Thymus (tissue), 11 donors: ENCODE data around the gene TRIM52. TPM values are rescaled to one million over a fixed set of nuclear protein-coding genes. Genes with fewer than 3 reads are reported as not detected.

ENCODE experiments used
- DNase-seq, 9 donors: peaks; one replicate each; pipeline ENCODE4 v3.0.0-alpha.2; 2013; ENCODE audit warnings: low spot score in 9 of 9, low read depth in 6 of 9, missing footprints in 1 of 9
- H3K27ac ChIP-seq, 2 donors: one replicate each; pipeline ENCODE4 v1.5.1; 2013; ENCODE audit warnings: control low read depth in 1 of 2, low read depth in 1 of 2, low read length in 1 of 2, mild to moderate bottlenecking in 1 of 2, moderate library complexity in 1 of 2
- H3K27me3 ChIP-seq, 2 donors: one replicate each; pipeline ENCODE4 v1.5.1; 2013; ENCODE audit warnings: low read length in 1 of 2; ENCODE audit not compliant: control insufficient read depth in 2 of 2, insufficient read depth in 1 of 2
- H3K36me3 ChIP-seq, 2 donors: one replicate each; pipeline ENCODE4 v1.5.1; 2013; ENCODE audit warnings: low read length in 1 of 2, mild to moderate bottlenecking in 1 of 2, moderate library complexity in 1 of 2; ENCODE audit not compliant: control insufficient read depth in 2 of 2, insufficient read depth in 2 of 2
- H3K4me1 ChIP-seq, 2 donors: one replicate each; pipeline ENCODE4 v1.5.1; 2013; ENCODE audit warnings: low read length in 2 of 2; ENCODE audit not compliant: control insufficient read depth in 2 of 2, insufficient read depth in 2 of 2
- H3K4me3 ChIP-seq, 2 donors: one replicate each; pipeline ENCODE4 v1.5.1; 2013; ENCODE audit warnings: low read length in 2 of 2, control low read depth in 1 of 2, mild to moderate bottlenecking in 1 of 2
- H3K9me3 ChIP-seq, 2 donors: one replicate each; pipeline ENCODE4 v1.5.1; 2013; ENCODE audit warnings: low read length in 1 of 2, mild to moderate bottlenecking in 1 of 2; ENCODE audit not compliant: control insufficient read depth in 2 of 2, insufficient read depth in 1 of 2
- WGBS: extraction: QIAGEN DNeasy Blood & Tissue Kit; methylation state at CpG from one replicate; pipeline ENCODE4 v1.1.7; 2013; 5-methylcytosine and 5-hydroxymethylcytosine counted together
- polyA plus RNA-seq: library from polyadenylated mRNA; stranded (reverse); fragments of 200-250 nt; gene quantifications from one replicate; pipeline ENCODE4 v1.2.3, GENCODE V29; 2013
- total RNA-seq: library from RNA; stranded (reverse); fragments of 120-200 nt; gene quantifications from one replicate; pipeline ENCODE4 v1.2.4, GENCODE V29; 2013
- donor health status: healthy.

Gene TRIM52
- total and polyA plus RNA-seq, 2 donors: 10.7 to 35.2 TPM

GRCh38 chr5:181261320-181262049 is 542 bp upstream of the TRIM52 start:
- peaks cover 0 to 9% of the 10 kb centered on the region in 2 donors for H3K9me3 ChIP-seq
- peaks cover 7 to 13% of the 10 kb centered on the region in 2 donors for H3K36me3 ChIP-seq
- peaks cover 17 to 26% of the 10 kb centered on the region in 2 donors for H3K4me1 ChIP-seq
- WGBS: under 1% methylated on average over 59 of the region's 59 CpGs
- H3K27me3 ChIP-seq: no peaks in the 10 kb centered on the region
- peak overlapping the region; percentile 98 to 99 for H3K27ac ChIP-seq
- peak overlapping the region; percentile 85 to 99 for H3K4me3 ChIP-seq
- DNase-seq: peak in 8 of 9 donors; percentile 51 to 92 (median 75)

GRCh38 chr5:181259974-181260719 is 796 bp downstream of the TRIM52 start:
- Histone ChIP-seq H3K4me1 (peaks cover 17 to 26% of the 10 kb centered on the region in 2 donors), H3K9me3 (peaks cover 0 to 9% of the 10 kb centered on the region in 2 donors), H3K27ac (peak overlapping the region; percentile 98 to 99), H3K4me3 (peak overlapping the region; percentile 85 to 99), H3K36me3 (peaks cover 7 to 24% of the 10 kb centered on the region in 2 donors), H3K27me3 (no peaks in the 10 kb centered on the region)
- WGBS: 5% methylated on average over 26 of the region's 26 CpGs
- DNase-seq: no peak

GRCh38 chr5:181259283-181259682 is 1.7 kb downstream of the TRIM52 start:
- no peak overlapping the region for H3K27ac ChIP-seq
- peak overlapping the region; percentile 85 to 99 for H3K4me3 ChIP-seq
- H3K36me3 ChIP-seq: peaks cover 12 to 27% of the 10 kb centered on the region in 2 donors
- H3K4me1 ChIP-seq: peaks cover 17 to 26% of the 10 kb centered on the region in 2 donors
- H3K27me3 ChIP-seq: no peaks in the 10 kb centered on the region
- WGBS: 71% methylated on average over 2 of the region's 2 CpGs
- peaks cover 0 to 9% of the 10 kb centered on the region in 2 donors for H3K9me3 ChIP-seq
- DNase-seq: no peak

DNA sequence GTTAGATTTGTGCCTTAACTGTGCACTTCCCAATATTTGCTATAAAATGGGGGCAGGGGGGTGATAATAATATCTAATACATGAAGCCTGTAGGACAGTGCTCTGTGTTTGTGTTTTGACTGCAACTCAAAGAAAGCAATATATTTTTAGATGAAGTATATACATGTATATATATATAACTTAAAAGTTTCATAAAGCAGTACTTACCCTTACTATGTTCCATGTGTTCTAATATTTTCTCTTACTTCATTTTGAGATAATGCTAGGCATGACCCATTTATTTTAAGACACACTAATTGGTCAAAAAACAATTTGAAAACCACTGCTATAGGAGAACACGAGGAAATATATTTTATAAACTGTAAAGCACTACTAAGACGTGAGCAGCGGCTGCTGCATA is 2.4 kb downstream of the TRIM52 start:
- Histone ChIP-seq H3K27ac (no peak overlapping the region), H3K9me3 (peaks cover 0 to 9% of the 10 kb centered on the region in 2 donors), H3K36me3 (peaks cover 13 to 24% of the 10 kb centered on the region in 2 donors), H3K4me3 (peak overlapping the region; percentile 85 to 99), H3K4me1 (peaks cover 17 to 26% of the 10 kb centered on the region in 2 donors), H3K27me3 (no peaks in the 10 kb centered on the region)
- WGBS: 89% methylated on average over 3 of the region's 3 CpGs
- DNase-seq: no peak

DNA sequence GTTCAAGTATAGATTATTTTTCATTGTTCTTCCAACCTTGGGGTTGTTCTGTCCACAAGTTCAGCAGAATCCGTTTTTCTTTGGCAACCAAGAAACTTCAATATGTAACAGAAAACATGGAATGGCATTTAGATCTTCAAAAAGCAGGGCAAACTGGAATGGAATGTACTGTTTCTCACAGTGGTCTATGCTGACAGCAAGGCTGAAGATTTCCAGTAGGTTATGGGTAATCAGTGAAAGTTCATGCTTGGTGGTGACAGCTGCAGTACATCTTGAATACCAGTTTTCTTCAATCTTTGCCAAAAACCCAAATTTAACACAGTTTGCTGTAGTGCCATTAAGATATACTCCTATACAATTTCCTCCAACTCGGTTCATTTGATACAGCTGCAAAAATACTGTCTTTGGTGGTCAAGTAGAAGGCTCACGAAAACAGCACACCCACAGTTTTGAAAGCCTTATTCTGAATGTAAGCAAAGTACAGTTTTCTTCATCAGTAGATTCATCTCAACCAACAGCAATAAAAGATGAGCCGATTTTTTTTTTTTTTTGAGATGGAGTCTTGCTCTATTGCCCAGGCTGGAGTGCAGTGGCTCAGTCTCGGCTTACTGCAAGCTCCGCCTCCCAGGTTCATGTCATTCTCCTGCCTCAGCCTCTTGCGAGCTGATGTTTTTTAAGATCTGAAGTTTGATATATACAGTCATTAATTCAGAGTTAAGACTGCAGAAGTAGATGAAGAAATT is 4.9 kb downstream of the TRIM52 start:
- Histone ChIP-seq H3K27ac (no peak overlapping the region), H3K36me3 (peaks cover 16 to 41% of the 10 kb centered on the region in 2 donors)

GRCh38 chr5:181255276-181255675 is 5.7 kb downstream of the TRIM52 start:
- DNase-seq: no peak
- 93% methylated on average over 1 of the region's 1 CpG for WGBS
- H3K36me3 ChIP-seq: peaks cover 19 to 45% of the 10 kb centered on the region in 2 donors
- no peaks in the 10 kb centered on the region for H3K9me3 ChIP-seq
- no peak overlapping the region for H3K27ac ChIP-seq
- peaks cover 21% of the 10 kb centered on the region in 2 donors for H3K4me1 ChIP-seq
- H3K4me3 ChIP-seq: no peak overlapping the region
- no peaks in the 10 kb centered on the region for H3K27me3 ChIP-seq

More for the DNA sequence above, 4.9 kb downstream of the TRIM52 start:
- Histone ChIP-seq H3K4me1 (peaks cover 21 to 22% of the 10 kb centered on the region in 2 donors), H3K9me3 (no peaks in the 10 kb centered on the region), H3K4me3 (no peak overlapping the region), H3K27me3 (no peaks in the 10 kb centered on the region)
- 97% methylated on average over 7 of the region's 7 CpGs for whole genome bisulfite sequencing
- no peak for DNase-seq

DNA sequence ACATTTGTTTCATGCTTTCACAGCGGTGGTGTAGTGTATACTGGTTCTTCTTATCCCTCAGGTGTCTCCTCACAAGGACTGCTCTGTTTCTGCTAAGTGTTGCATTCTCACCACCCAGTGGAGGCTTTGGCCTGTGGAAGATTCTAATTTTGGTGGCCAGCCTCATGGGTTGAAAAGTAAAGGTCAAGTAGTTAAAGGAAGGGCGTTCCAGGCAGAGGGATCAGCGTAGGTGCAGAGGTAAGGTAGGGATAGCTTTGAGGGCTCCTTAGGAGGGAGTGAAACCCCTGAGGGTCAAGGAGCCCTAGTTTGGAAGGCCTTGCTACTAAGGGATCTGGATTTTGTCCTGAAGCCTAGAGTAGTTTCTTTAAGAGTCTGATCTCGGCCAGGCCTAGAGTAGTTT is 12.7 kb downstream of the TRIM52 start:
- Histone ChIP-seq H3K27me3 (no peaks in the 10 kb centered on the region), H3K4me1 (peaks cover 25 to 45% of the 10 kb centered on the region in 2 donors), H3K4me3 (no peak overlapping the region), H3K9me3 (no peaks in the 10 kb centered on the region), H3K36me3 (peaks cover 4 to 21% of the 10 kb centered on the region in 2 donors), H3K27ac (peak overlapping the region; percentile 7 to 20)
- 95% methylated on average over 4 of the region's 4 CpGs for WGBS
- DNase-seq: no peak

DNA sequence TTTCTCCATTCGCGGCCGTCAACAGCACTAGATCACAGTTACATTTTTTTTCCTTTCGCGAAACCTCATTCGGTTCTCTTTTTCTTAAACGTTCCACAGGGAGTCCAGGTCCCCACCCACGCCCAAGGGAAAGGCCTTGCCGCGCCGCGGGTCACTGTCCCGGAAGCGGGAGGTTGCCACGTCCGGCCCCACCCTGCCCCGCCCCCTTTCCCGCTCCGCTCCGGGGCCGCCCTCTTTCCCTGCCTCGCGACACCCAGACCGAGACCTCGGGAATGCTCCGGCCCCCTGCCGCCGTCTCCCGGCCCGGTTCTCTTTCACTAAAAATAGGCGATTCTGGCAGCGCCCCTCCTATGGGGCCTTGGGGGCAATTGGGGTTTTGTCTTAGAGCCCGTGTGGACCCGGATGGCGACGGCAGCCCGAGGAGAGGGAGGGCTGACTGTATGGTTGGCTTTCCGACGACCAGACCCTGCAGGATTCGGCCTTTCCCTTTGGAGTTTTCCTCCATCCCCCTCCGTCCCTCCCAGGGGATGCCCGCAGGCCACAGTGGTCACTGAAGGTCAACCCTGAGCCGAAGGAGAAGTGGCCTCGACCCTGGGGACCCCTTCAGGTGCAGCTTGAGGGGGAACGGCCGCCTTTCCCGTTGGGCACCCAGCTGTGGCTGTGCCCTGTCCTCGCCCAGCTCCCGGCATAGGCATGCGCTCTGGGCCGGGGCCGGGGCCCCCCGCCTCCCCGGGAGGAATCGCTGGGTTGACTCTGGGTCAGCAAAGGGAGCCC is 14.5 kb downstream of the TRIM52 start:
- peak overlapping the region; percentile 77 to 79 for H3K4me3 ChIP-seq
- H3K27me3 ChIP-seq: no peaks in the 10 kb centered on the region
- under 1% methylated on average over 55 of the region's 55 CpGs for WGBS
- H3K9me3 ChIP-seq: no peaks in the 10 kb centered on the region
- H3K4me1 ChIP-seq: peaks cover 36 to 54% of the 10 kb centered on the region in 2 donors
- DNase-seq: peak in 5 of 9 donors; percentile 64 to 83 (median 73)
- peaks cover 12 to 18% of the 10 kb centered on the region in 2 donors for H3K36me3 ChIP-seq
- H3K27ac ChIP-seq: peak overlapping the region; percentile 76 to 90
